K562 (cell line): Measurements from ENCODE around the gene PEAR1. TPM values are rescaled to one million over a fixed set of nuclear protein-coding genes. Genes with fewer than 3 reads are reported as not detected.

ENCODE experiments used
- CBX1 ChIP-seq: sonication (generic); IDR thresholded peaks from 2 replicates; pipeline ENCODE4 v1.6.1; 2016; ENCODE audit warnings: antibody characterized with exemption, low read depth, mild to moderate bottlenecking
- CHD2 ChIP-seq: IDR thresholded peaks from 2 replicates; pipeline ENCODE4 v1.6.1; 2011; ENCODE audit warnings: low read depth, low read length
- FOXP1 ChIP-seq: sonication (generic); formaldehyde crosslinking; IDR thresholded peaks from 2 replicates; pipeline ENCODE4 v1.8.0; 2022; ENCODE audit warnings: mild to moderate bottlenecking, missing genetic modification reagents
- MTA1 ChIP-seq: fragments of 450-650 bp; IDR thresholded peaks from 2 replicates; pipeline ENCODE4 v1.6.1; 2017; ENCODE audit warnings: borderline replicate concordance
- MTA2 ChIP-seq: fragments of 450-650 bp; IDR thresholded peaks from 2 replicates; pipeline ENCODE4 v1.6.1; 2016; ENCODE audit warnings: low read depth
- PTTG1 ChIP-seq: fragments of 450-650 bp; IDR thresholded peaks from 2 replicates; pipeline ENCODE4 v1.6.1; 2016; ENCODE audit warnings: low read depth, mild to moderate bottlenecking, missing genetic modification characterization, missing compliant biosample characterization
- RBM34 ChIP-seq: fragments of 200-400 bp; formaldehyde crosslinking; IDR thresholded peaks from 2 replicates; pipeline ENCODE4 v1.6.1; 2018; ENCODE audit warnings: low read length, borderline replicate concordance; ENCODE audit not compliant: insufficient read depth
- SETDB1 ChIP-seq: IDR thresholded peaks from one replicate; pipeline ENCODE4 v1.6.1; 2012; ENCODE audit warnings: low read length, control low read depth, inconsistent platforms
- SMARCC2 ChIP-seq: fragments of 450-650 bp; IDR thresholded peaks from 2 replicates; pipeline ENCODE4 v1.6.1; 2017; ENCODE audit warnings: antibody characterized with exemption, moderate library complexity, mild to moderate bottlenecking, low read depth
- SRSF3 ChIP-seq: fragments of 200-400 bp; formaldehyde crosslinking; IDR thresholded peaks from 2 replicates; pipeline ENCODE4 v1.6.1; 2016; ENCODE audit warnings: mild to moderate bottlenecking, low read length, moderate library complexity; ENCODE audit not compliant: insufficient read depth
- TEAD2 ChIP-seq: fragments of 450-650 bp; IDR thresholded peaks from 2 replicates; pipeline ENCODE4 v1.6.1; 2016; ENCODE audit warnings: missing genetic modification characterization, control low read depth, missing compliant biosample characterization
- ZFP1 ChIP-seq: fragments of 450-650 bp; formaldehyde crosslinking; IDR thresholded peaks from 2 replicates; pipeline ENCODE4 v1.4.0; 2020; ENCODE audit warnings: mild to moderate bottlenecking, mixed read lengths
- ZNF408 ChIP-seq: fragments of 250-450 bp; sonication (Bioruptor Pico); IDR thresholded peaks from 2 replicates; pipeline ENCODE4 v1.4.0; 2020; ENCODE audit warnings: low read depth, mild to moderate bottlenecking, moderate library complexity
- polyA plus RNA-seq, 8 experiments: library from polyadenylated mRNA; depleted of rRNA in 4 of 8; stranded (reverse) in 5 of 8; unstranded in 3 of 8; fragments of >200 nt; fragmentation: Nextera tagmentation in 2 of 8; fragmentation: Illumina TruSeq in 1 of 8; extraction: Ambion mirVana in 2 of 8; extraction: Trizol in 1 of 8; gene quantifications; 2 replicates each; pipeline versions ENCODE4 v1.2.1 to v1.2.3, GENCODE V29; 2011 to 2014; ENCODE audit warnings: inconsistent platforms in 1 of 8, missing spikeins in 1 of 8
- total RNA-seq, 7 experiments: library from RNA; depleted of rRNA in 6 of 7; stranded (reverse); fragments of >200 nt in 6 of 7; fragmentation: Illumina TruSeq in 2 of 7; extraction: Trizol in 2 of 7; gene quantifications; 2 replicates each; pipeline versions ENCODE4 v1.2.1 to v1.2.3, GENCODE V29; 2011 to 2021; ENCODE audit warnings: low replicate concordance in 1 of 7
- TF ChIP-seq, protein P1 (sequence below): sonication (generic); formaldehyde crosslinking; IDR thresholded peaks from 2 replicates; pipeline ENCODE4 v1.8.1; 2023; ENCODE audit warnings: mild to moderate bottlenecking, missing genetic modification reagents, moderate library complexity
- TF ChIP-seq, protein P2 (sequence below): fragments of 450-650 bp; IDR thresholded peaks from 2 replicates; pipeline ENCODE4 v1.7.0; 2016; ENCODE audit warnings: borderline replicate concordance
- TF ChIP-seq, protein P3 (sequence below): IDR thresholded peaks from 2 replicates; pipeline ENCODE4 v1.6.1; 2016; ENCODE audit warnings: missing genetic modification characterization, missing compliant biosample characterization

Gene PEAR1
- total and polyA plus RNA-seq, 9 of the 15 experiments (the other 6 are each of a cell fraction or from before 2014, with no cell fraction given) = 0.87 to 13.9 (median 6.1) TPM

DNA sequence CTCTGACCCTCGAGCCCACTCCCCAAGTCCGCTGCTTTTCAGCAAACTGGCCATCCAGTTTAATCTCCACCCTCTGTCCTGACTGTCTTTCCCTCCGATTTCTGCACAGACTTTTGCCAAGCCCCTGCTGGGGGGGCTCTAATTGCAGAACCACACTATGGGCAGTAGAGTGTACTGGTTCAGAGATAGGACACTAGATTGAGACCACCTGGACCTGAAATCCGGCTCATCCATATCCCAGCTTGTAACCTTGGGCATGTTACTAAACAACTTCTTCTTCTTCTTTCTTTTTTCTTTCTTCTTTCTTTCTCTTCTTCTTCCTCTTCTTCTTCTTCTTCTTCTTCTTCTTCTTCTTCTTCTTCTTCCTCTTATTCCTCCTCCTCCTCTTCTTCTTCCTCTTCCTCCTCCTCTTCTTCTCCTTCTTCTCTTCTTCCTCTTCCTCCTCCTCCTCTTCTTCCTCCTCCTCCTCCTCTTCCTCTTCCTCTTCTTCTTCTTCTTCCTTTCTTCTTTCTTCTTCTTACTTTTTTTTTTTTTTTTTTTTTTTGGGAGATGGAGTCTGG is 34.6 kb downstream of the PEAR1 start (continued):
- TF ChIP-seq, protein P1, sequence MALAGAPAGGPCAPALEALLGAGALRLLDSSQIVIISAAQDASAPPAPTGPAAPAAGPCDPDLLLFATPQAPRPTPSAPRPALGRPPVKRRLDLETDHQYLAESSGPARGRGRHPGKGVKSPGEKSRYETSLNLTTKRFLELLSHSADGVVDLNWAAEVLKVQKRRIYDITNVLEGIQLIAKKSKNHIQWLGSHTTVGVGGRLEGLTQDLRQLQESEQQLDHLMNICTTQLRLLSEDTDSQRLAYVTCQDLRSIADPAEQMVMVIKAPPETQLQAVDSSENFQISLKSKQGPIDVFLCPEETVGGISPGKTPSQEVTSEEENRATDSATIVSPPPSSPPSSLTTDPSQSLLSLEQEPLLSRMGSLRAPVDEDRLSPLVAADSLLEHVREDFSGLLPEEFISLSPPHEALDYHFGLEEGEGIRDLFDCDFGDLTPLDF (CRISPR knock-in tag) = no peak
- TF ChIP-seq MTA1 (0 out of 2 replicates have a peak, but pooled peaks have one; percentile 69), FOXP1 (no peak), SETDB1 (no peak), SRSF3 (no peak), CHD2 (no peak), RBM34 (no peak), ZFP1 (CRISPR knock-in tag) (no peak), MTA2 (no peak), TEAD2 (tag) (no peak), CBX1 (no peak), ZNF408 (CRISPR knock-in tag) (no peak), SMARCC2 (no peak), PTTG1 (no peak)
- TF ChIP-seq, protein P2, sequence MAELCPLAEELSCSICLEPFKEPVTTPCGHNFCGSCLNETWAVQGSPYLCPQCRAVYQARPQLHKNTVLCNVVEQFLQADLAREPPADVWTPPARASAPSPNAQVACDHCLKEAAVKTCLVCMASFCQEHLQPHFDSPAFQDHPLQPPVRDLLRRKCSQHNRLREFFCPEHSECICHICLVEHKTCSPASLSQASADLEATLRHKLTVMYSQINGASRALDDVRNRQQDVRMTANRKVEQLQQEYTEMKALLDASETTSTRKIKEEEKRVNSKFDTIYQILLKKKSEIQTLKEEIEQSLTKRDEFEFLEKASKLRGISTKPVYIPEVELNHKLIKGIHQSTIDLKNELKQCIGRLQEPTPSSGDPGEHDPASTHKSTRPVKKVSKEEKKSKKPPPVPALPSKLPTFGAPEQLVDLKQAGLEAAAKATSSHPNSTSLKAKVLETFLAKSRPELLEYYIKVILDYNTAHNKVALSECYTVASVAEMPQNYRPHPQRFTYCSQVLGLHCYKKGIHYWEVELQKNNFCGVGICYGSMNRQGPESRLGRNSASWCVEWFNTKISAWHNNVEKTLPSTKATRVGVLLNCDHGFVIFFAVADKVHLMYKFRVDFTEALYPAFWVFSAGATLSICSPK = 0 out of 2 replicates have a peak, but pooled peaks have one; percentile 82
- TF ChIP-seq, protein P3, sequence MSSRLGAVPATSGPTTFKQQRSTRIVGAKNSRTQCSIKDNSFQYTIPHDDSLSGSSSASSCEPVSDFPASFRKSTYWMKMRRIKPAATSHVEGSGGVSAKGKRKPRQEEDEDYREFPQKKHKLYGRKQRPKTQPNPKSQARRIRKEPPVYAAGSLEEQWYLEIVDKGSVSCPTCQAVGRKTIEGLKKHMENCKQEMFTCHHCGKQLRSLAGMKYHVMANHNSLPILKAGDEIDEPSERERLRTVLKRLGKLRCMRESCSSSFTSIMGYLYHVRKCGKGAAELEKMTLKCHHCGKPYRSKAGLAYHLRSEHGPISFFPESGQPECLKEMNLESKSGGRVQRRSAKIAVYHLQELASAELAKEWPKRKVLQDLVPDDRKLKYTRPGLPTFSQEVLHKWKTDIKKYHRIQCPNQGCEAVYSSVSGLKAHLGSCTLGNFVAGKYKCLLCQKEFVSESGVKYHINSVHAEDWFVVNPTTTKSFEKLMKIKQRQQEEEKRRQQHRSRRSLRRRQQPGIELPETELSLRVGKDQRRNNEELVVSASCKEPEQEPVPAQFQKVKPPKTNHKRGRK (tag) = peak; percentile 97
